ENCODE data around the gene AFG1L. TPM values are rescaled to one million over a fixed set of nuclear protein-coding genes. Genes with fewer than 3 reads are reported as not detected.

The AFG1L gene
- total RNA-seq, 1 experiment from 2014 or later: 7.9 TPM

DNA sequence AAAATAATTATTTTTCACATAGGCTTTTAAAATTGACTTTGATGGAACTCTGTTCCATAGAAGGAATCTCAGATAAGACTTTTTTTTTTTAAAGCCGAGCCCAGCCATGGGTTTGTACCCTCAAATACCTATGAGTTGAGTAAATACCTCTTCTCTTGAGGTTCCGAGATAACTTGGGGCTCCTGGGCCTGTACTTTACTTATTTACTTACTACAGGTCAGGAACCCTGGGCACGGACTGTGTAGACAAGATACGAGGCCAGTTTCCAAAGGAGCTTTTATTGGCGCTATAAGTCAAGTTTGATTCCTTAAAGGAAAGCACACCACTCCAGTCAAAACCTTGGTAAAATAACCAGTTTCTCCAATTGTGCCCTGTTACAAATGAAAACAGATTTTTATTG, 7.5 kb downstream of the AFG1L start:
- ATAC-seq: no peak
- Mint-ChIP-seq H3K27ac (no peak overlapping the region), H3K4me1 (peaks cover 16% of the 10 kb centered on the region), H3K9me3 (peaks cover 5% of the 10 kb centered on the region), H3K36me3 (peaks cover 9% of the 10 kb centered on the region), H3K4me3 (no peak overlapping the region), H3K27me3 (ENCODE audit: low read depth) (no peaks in the 10 kb centered on the region)
- no peak for DNase-seq (ENCODE audit: low spot score)
- TF ChIP-seq ZNF416 (CRISPR knock-in tag; IDR thresholded peaks at IDR 0.05) (no peak), CREB1 (CRISPR knock-in tag; IDR thresholded peaks at IDR 0.05) (no peak), PRRX2 (CRISPR knock-in tag; IDR thresholded peaks at IDR 0.05) (no peak), ZNF671 (CRISPR knock-in tag; IDR thresholded peaks at IDR 0.05) (no peak), GTF2I (CRISPR knock-in tag; conservative IDR thresholded peaks at IDR 0.05) (no peak), JAZF1 (CRISPR knock-in tag; IDR thresholded peaks at IDR 0.05) (no peak), ATF1 (CRISPR knock-in tag; IDR thresholded peaks at IDR 0.05) (no peak), IRF2 (CRISPR knock-in tag; IDR thresholded peaks at IDR 0.05; ENCODE audit: borderline replicate concordance, low read depth) (no peak), NR2C2 (CRISPR knock-in tag; IDR thresholded peaks at IDR 0.05) (no peak), ZNF138 (CRISPR knock-in tag; conservative IDR thresholded peaks at IDR 0.05) (no peak), TEAD1 (CRISPR knock-in tag; IDR thresholded peaks at IDR 0.05) (no peak), ZNF219 (CRISPR knock-in tag; IDR thresholded peaks at IDR 0.05; ENCODE audit: borderline replicate concordance) (no peak)
- TF ChIP-seq, protein P1, sequence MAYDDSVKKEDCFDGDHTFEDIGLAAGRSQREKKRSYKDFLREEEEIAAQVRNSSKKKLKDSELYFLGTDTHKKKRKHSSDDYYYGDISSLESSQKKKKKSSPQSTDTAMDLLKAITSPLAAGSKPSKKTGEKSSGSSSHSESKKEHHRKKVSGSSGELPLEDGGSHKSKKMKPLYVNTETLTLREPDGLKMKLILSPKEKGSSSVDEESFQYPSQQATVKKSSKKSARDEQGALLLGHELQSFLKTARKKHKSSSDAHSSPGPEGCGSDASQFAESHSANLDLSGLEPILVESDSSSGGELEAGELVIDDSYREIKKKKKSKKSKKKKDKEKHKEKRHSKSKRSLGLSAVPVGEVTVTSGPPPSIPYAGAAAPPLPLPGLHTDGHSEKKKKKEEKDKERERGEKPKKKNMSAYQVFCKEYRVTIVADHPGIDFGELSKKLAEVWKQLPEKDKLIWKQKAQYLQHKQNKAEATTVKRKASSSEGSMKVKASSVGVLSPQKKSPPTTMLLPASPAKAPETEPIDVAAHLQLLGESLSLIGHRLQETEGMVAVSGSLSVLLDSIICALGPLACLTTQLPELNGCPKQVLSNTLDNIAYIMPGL (CRISPR knock-in tag; IDR thresholded peaks at IDR 0.05): no peak
- TF ChIP-seq, protein P2, sequence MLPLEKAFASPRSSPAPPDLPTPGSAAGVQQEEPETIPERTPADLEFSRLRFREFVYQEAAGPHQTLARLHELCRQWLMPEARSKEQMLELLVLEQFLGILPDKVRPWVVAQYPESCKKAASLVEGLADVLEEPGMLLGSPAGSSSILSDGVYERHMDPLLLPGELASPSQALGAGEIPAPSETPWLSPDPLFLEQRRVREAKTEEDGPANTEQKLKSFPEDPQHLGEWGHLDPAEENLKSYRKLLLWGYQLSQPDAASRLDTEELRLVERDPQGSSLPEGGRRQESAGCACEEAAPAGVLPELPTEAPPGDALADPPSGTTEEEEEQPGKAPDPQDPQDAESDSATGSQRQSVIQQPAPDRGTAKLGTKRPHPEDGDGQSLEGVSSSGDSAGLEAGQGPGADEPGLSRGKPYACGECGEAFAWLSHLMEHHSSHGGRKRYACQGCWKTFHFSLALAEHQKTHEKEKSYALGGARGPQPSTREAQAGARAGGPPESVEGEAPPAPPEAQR (CRISPR knock-in tag; IDR thresholded peaks at IDR 0.05): no peak
- TF ChIP-seq, protein P3, sequence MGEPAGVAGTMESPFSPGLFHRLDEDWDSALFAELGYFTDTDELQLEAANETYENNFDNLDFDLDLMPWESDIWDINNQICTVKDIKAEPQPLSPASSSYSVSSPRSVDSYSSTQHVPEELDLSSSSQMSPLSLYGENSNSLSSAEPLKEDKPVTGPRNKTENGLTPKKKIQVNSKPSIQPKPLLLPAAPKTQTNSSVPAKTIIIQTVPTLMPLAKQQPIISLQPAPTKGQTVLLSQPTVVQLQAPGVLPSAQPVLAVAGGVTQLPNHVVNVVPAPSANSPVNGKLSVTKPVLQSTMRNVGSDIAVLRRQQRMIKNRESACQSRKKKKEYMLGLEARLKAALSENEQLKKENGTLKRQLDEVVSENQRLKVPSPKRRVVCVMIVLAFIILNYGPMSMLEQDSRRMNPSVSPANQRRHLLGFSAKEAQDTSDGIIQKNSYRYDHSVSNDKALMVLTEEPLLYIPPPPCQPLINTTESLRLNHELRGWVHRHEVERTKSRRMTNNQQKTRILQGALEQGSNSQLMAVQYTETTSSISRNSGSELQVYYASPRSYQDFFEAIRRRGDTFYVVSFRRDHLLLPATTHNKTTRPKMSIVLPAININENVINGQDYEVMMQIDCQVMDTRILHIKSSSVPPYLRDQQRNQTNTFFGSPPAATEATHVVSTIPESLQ (CRISPR knock-in tag; IDR thresholded peaks at IDR 0.05): no peak
- TF ChIP-seq, protein P4, sequence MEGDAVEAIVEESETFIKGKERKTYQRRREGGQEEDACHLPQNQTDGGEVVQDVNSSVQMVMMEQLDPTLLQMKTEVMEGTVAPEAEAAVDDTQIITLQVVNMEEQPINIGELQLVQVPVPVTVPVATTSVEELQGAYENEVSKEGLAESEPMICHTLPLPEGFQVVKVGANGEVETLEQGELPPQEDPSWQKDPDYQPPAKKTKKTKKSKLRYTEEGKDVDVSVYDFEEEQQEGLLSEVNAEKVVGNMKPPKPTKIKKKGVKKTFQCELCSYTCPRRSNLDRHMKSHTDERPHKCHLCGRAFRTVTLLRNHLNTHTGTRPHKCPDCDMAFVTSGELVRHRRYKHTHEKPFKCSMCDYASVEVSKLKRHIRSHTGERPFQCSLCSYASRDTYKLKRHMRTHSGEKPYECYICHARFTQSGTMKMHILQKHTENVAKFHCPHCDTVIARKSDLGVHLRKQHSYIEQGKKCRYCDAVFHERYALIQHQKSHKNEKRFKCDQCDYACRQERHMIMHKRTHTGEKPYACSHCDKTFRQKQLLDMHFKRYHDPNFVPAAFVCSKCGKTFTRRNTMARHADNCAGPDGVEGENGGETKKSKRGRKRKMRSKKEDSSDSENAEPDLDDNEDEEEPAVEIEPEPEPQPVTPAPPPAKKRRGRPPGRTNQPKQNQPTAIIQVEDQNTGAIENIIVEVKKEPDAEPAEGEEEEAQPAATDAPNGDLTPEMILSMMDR (IDR thresholded peaks at IDR 0.05): no peak
- TF ChIP-seq, protein P5, sequence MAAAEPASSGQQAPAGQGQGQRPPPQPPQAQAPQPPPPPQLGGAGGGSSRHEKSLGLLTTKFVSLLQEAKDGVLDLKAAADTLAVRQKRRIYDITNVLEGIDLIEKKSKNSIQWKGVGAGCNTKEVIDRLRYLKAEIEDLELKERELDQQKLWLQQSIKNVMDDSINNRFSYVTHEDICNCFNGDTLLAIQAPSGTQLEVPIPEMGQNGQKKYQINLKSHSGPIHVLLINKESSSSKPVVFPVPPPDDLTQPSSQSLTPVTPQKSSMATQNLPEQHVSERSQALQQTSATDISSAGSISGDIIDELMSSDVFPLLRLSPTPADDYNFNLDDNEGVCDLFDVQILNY (CRISPR knock-in tag; IDR thresholded peaks at IDR 0.05): no peak
- TF ChIP-seq, protein P6, sequence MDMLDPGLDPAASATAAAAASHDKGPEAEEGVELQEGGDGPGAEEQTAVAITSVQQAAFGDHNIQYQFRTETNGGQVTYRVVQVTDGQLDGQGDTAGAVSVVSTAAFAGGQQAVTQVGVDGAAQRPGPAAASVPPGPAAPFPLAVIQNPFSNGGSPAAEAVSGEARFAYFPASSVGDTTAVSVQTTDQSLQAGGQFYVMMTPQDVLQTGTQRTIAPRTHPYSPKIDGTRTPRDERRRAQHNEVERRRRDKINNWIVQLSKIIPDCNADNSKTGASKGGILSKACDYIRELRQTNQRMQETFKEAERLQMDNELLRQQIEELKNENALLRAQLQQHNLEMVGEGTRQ (CRISPR knock-in tag; IDR thresholded peaks at IDR 0.05): no peak
- TF ChIP-seq, protein P7, sequence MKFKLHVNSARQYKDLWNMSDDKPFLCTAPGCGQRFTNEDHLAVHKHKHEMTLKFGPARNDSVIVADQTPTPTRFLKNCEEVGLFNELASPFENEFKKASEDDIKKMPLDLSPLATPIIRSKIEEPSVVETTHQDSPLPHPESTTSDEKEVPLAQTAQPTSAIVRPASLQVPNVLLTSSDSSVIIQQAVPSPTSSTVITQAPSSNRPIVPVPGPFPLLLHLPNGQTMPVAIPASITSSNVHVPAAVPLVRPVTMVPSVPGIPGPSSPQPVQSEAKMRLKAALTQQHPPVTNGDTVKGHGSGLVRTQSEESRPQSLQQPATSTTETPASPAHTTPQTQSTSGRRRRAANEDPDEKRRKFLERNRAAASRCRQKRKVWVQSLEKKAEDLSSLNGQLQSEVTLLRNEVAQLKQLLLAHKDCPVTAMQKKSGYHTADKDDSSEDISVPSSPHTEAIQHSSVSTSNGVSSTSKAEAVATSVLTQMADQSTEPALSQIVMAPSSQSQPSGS (CRISPR knock-in tag; IDR thresholded peaks at IDR 0.05; ENCODE audit: borderline replicate concordance, low read depth): no peak
- ChIA-PET POLR2A (interaction anchor here (0.6 kb wide), 1 partner anchor 171 kb away, joined by 3 read pairs; no protein-coding TSS in a partner anchor), CTCF (no interaction called here)
